Activated CD8-positive, alpha-beta memory T cell treated with anti-CD3 and anti-CD28 coated beads, Interleukin-2, amount 50 U/mL, for 48 hours (primary cell): ENCODE data around the gene UQCC5.

Experiments used
- DNase-seq: peaks from one replicate; pipeline ENCODE4 v3.0.0-alpha.2; 2020

The UQCC5 gene

DNA sequence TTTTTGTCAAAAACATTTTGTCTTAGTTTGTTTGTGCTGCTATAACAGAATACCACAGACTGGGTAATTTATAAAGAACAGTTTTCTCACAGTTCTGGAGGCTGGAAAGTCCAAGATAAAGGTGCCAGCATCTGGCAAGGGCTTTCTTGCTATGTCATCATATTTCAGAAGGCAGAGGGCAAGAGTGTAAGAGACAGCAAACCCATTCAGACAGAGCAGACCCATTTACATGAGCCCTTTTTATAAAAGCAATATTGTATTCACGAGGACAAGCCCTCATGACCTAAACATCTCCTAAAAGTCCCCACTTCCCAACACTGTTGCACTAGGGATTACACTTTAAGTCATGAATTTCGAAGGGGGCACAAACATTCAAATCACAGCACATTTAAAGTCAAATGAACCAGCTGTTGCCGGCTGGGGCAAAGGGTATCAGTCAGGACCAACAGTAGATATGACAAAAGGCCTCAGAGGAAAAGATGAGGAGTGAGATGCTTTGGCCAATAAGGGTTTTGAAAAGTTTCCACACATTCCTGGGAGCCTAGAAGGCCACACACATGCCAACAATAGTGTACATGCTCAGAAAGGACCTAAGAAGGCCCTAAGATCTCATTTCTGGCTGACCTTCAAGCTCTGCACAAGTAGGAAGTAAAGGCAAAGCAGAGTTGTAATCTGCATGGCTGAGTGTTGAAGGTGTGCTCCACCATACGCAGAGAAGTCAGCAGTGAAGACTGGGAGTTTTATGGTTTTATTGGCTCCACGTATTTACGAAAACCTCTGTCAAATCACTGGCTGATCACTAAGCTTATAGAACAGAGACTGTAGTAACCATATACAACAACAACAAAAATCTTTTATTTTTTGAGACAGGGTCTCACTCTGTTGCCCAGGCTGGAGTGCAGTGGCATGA is 37.9 kb downstream of the UQCC5 start:
- no peak for DNase-seq
